Stimulated activated CD8-positive, alpha-beta memory T cell treated with anti-CD3 and anti-CD28 coated beads, Interleukin-15, amount 100 ng/mL, for 1 hour (primary cell): ENCODE data around the gene TRPM4.

Experiments used
- DNase-seq: peaks from one replicate; pipeline ENCODE4 v3.0.0-alpha.2; 2020; ENCODE audit warnings: low read depth

TRPM4 gene

DNA sequence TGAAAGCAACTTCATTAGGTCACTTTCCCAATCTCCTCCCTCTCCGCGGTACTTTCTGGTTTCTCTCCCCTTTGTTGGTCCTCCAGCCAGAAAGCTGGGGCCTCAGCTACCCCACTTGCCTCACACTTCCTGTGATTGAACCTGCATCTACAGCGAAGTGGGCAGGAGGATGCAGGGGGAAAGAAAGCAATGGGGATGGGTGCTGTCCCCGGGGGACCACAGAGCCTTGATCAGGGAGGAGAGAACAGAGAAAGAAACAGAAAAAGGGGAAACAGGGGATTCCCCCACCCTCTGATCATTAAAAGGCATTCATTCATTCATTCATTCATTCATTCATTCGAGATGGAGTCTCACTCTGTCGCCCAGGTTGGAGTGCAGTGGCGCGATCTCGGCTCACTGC, 74.2 kb downstream of the TRPM4 start:
- no peak for DNase-seq

GRCh38 chr19:49233163-49233562, 75.6 kb downstream of the TRPM4 start:
- no peak for DNase-seq

- no peak for DNase-seq
Observed at GRCh38 chr19:49241769-49242168, 84.2 kb downstream of the TRPM4 start.

GRCh38 chr19:49243129-49243528, 85.5 kb downstream of the TRPM4 start:
- DNase-seq, result no peak

GRCh38 chr19:49243726-49244125, 86.1 kb downstream of the TRPM4 start:
- no peak for DNase-seq

GRCh38 chr19:49244256-49244655, 86.7 kb downstream of the TRPM4 start:
- no peak for DNase-seq

DNA sequence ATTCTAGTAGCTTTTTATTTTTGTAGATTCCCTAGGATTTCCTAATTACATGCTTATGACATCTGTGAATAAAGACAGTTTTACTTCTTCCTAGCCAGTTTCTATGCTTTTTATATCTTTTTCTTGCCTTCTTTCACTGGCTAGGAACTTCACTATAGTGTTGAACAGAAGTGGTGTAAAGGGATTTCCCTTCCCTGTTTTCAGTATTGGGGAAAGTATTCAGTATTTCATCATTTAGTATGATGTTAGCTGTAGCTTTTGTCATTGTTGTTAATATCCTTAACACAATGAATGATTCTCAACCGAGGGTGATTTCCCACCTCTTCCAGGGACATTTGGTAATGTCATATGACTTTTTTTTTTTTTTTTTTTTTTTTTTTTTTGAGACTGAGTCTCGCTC, 90.1 kb downstream of the TRPM4 start:
- no peak for DNase-seq

GRCh38 chr19:49249933-49250332, 92.3 kb downstream of the TRPM4 start:
- no peak for DNase-seq

- no peak for DNase-seq
Observed at GRCh38 chr19:49255674-49256073, 98.1 kb downstream of the TRPM4 start.

GRCh38 chr19:49256691-49257090, 99.1 kb downstream of the TRPM4 start:
- no peak for DNase-seq
